GM21786 (cell line): ENCODE results near the gene CSNK1D.
"Not testable (repeated sequence)": the region's sequence is repeated elsewhere in the genome, so short reads cannot be mapped to it uniquely, and the experiment has no call there.

Experiments used
- ATAC-seq: cut with Tn5 transposase; IDR thresholded peaks from one replicate; pipeline ENCODE4 v1.9.1; 2021; ENCODE audit not compliant: unreplicated experiment

Gene CSNK1D

GRCh38 chr17:82275326-82275725 is 1.8 kb upstream of the CSNK1D start:
- no peak for ATAC-seq

- ATAC-seq: no peak
Observed at GRCh38 chr17:82274134-82275020, 877 bp upstream of the CSNK1D start.

GRCh38 chr17:82272495-82273326 is 789 bp downstream of the CSNK1D start:
- no peak for ATAC-seq

GRCh38 chr17:82271401-82271800 is 2.1 kb downstream of the CSNK1D start:
- no peak for ATAC-seq

- ATAC-seq: no peak
Observed at GRCh38 chr17:82270651-82271050, 2.8 kb downstream of the CSNK1D start.

- ATAC-seq: no peak
Observed at GRCh38 chr17:82269882-82270500, 3.5 kb downstream of the CSNK1D start.

GRCh38 chr17:82269138-82269881 is 4.2 kb downstream of the CSNK1D start:
- no peak for ATAC-seq

GRCh38 chr17:82267575-82268379 is 5.7 kb downstream of the CSNK1D start:
- no peak for ATAC-seq

- ATAC-seq: no peak
Observed at GRCh38 chr17:82266142-82266541, 7.4 kb downstream of the CSNK1D start.

- ATAC-seq: no peak
Observed at GRCh38 chr17:82263641-82264040, 9.9 kb downstream of the CSNK1D start.

- ATAC-seq: no peak
Observed at GRCh38 chr17:82262344-82262743, 11.2 kb downstream of the CSNK1D start.

GRCh38 chr17:82259972-82260961 is 13.2 kb downstream of the CSNK1D start:
- ATAC-seq: not testable (repeated sequence)

- no peak for ATAC-seq
Observed at GRCh38 chr17:82258555-82258954, 14.9 kb downstream of the CSNK1D start.

- no peak for ATAC-seq
Observed at GRCh38 chr17:82257473-82257872, 16.0 kb downstream of the CSNK1D start.

GRCh38 chr17:82256242-82256885 is 17.1 kb downstream of the CSNK1D start:
- no peak for ATAC-seq

GRCh38 chr17:82255402-82255972 is 18.0 kb downstream of the CSNK1D start:
- no peak for ATAC-seq

GRCh38 chr17:82254746-82255145 is 18.8 kb downstream of the CSNK1D start:
- ATAC-seq: not testable (repeated sequence)

- not testable (repeated sequence) for ATAC-seq
Observed at GRCh38 chr17:82254096-82254495, 19.4 kb downstream of the CSNK1D start.
